Inflammatory macrophage treated with lipopolysaccharide for 4 hours (primary cell): Measurements from ENCODE around the gene HOXD13.

Experiments
- DNase-seq: peaks from one replicate; pipeline ENCODE4 v3.0.0-alpha.2; 2020

Gene HOXD13

DNA sequence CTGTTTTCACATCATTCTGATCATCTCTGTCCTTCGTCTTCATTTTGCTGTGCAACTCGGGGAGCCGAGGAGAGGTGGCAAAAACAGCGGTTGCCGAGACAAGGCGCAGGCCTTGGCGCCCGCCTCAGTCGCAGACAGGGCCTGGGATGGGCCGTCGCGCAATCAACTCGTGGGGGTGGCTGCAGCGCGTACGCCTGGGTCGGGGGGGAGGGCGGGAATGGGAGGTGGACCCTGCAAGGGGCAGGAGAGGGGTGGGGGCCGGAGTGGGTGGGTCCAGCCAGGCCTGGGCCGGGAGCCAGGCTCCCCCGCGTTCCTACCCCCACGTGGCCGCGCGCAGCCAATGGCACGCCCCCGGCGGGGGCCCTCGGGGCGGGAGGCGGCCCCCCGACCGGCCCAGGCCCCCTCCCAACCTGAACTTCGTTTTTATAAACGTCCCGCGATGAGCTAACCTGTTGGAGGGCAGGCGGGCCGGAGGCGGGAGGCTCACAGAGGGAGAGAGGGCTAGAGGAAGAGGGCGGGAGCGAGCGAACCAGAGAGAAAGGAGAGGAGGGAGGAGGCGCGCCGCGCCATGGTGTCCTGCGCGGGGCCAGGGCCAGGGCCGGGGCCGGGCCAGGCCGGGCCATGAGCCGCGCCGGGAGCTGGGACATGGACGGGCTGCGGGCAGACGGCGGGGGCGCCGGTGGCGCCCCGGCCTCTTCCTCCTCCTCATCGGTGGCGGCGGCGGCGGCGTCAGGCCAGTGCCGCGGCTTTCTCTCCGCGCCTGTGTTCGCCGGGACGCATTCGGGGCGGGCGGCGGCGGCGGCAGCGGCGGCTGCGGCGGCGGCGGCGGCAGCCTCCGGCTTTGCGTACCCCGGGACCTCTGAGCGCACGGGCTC is at the start of gene HOXD13:
Gene HOXD13 (plus strand): TSS at position 452 of the 875 bp plus-strand sequence. CDS start 170 bp downstream, at position 622.
- DNase-seq: no peak

DNA sequence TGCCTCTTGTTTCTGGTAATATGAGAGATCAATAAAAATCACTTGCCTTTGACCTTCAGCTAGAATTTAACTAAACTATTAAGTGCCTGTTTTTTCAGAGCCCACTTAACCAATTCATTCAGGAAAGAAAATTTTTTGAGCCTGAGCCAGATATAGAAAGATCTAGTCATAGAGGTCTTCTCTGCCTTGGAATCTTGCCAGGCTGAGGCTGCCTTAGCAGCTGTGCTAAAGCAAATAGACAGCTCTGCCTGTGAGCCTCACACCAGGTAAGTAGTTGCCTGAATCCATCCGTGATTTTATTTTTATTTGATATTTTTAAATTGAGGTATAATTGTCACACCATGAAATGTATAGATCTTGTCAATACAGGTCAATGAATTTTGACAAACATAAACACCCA is 36.1 kb upstream of the HOXD13 start:
- no peak for DNase-seq

DNA sequence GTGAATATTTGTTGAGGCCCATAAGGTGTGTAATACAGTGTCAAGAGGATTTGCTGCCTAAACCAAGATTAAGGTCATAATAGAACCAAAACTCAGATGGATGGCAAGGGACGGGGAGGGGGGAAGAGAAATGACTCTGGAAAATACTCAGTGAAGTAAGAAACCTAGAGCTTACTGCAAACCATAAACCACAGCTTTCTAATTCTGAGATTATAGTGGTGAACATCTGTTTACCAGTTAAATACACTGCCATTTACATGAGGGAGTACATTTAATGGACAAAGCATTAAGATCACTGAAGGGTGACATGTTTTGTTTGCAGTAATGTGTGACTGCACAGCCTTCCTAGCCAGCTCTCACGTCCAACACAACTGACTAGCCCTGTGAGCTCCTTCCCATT is 28.6 kb upstream of the HOXD13 start:
- no peak for DNase-seq

DNA sequence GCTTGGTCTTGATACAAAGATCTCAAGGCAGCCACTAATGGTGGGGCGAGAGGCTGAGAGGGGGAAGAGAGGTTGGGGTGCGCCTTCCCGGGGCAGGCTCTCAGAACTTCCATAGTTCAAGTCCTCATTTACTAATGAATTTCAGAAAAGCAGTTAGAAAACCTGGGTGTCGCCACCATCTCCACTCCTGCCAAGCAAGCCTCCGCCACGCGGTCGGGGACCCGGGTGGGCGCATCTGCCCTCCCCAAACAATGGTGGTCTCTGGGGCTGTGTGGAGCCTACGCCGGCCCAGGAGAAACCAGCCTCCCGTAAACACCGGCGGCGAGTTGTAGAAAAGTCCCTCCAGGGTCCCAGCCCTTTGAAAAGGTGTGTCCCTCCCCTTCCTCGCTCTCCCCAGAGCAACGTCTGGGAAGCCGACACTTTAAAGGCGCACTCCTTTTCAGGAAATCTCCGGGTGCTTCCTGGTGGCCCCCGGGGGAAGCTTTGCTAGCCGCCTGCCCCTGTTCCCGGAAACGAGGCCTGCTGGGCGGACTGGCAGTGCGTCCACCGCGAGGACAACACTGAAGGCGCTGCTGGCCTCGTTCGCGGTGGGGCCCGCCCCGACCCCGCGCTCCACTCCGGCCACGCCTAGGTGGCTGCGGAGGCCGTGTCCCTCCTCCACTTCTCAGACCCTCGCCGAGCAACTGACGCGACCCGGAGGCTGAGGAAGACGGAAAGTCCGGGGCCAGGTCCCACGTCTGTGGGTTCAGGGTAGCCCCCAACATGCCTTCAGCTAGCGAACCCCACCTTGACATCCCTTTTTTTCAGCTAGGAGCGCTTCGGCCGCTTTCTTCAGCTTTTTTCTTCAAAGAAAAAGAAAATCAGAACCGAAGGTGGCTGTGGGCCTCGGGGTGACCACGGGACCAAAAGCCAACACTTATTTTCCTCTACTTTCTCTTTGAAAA is 25.6 kb upstream of the HOXD13 start:
- no peak for DNase-seq

DNA sequence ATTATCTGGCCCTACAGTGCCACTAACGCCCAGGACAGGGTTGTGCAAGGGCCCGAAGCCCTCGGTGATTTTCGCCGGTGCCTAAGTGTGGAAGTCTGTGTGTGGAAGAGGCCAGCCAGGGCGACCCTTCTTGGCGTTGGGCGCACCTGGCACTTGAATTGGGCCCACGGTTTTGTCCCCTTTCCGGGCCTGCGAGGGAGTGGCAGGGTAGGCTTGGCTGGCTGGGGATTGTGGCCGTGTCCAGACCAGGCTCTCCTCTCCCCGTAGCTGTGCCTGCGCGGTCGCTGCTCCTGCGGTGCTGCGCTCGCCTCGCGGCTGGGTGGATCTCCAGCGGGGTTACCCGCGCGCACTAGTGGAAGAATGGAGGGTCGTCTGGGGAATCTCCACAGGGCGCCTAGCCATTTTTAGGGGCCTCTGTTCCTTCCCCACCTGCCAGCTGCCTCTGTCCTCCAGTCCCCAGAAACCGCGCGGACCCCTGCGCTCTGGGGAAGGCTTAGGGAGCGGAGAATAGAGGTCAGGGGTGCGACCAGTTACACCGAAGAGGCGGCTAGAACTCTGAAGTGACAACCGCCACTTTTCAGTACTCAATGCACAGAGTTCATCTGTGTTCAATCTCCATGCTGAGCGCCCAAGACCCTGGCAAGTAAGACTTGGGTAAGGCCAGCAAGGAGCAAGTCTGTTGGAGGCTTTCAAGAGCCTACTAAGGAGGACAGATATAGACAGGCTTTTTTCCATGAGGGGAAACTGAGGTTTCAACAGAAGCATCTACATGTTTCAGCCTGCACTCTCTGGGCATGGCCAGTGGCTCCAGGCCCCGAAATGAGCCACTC is 24.7 kb upstream of the HOXD13 start:
- DNase-seq: no peak

DNA sequence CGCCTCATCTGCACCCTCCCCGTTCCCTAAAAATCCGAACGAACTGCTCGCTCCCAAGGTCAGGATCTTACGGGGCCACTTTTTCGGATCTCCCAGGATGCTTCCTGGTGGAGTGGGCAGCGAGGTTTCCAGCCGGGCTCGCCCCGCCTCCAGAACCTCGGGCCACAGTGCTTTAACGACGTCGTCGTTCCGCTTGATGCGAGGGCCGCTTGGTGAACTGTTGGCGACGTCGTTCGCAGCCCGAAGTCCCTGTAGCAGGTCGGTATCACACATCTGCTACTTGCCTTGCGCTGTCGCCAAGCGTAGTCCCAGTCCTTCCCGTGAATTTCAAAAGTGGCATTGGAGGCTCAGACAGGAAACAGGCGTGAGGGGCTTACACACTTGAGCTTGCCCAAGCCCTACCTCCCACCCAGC is 24.1 kb upstream of the HOXD13 start:
- DNase-seq: no peak

DNA sequence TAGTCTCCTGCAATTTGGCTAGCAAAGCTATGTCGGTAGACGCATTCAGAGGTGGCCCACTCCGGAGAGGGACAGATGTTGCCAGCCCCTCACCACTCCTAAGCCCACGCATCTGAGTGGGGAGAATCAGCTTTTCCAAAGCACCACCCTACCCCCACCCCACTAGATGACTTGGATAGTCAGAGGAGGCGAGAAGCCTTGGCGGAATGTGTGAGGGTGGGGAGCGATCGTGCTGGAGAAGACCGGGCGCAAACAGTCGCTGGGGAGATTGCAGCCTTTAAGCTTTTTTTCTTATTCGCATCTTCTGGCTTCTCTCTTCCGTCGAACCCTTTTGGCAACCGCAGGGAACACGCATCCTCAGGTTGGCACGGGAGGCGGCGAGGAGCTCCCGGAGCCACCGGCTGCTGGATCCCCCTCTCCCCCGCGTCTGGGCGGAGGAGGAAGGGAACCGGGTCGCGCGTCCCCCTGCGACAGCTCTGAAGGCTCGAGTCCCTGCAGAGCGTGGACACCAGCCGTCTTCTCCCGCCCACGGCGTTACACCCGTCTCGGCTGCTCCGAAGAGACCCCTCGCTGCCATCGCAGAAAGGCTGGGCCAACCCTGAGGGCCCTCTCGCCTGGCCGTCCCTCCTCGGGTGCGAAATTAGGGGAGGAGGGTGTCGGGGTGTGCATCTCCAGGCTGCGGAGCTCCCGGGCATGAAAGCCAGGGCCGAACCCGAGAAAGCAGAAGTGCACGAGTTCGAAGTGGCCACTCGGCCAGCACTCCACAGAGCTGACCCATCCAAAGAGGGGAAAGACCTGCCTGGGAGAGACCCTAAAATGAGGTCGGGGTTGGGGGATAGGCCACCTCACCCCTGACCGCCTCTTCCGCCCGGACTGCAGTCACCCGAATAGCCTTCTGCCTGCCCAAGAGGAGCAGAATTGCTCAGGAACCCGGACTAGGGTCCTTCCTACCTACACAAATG is 20.9 kb upstream of the HOXD13 start:
- DNase-seq: no peak

DNA sequence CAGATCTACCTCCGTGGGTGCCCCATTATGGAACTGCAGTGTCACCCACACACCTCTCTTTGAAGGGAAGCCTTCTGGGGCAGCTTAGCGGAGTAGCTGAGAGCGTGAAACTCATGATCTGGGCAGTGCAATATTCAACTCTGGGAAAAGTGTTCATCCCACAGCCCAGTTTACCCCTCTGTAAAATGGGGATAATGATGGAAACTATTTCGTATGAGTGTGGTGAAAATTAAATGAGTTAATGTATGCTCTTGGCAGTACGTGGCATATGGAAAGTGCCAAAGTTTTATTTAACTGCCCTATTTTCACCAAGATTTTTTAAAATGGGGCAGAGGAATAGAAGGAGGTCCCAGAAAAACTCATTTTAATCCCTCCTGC is 20.2 kb upstream of the HOXD13 start:
- DNase-seq: no peak

DNA sequence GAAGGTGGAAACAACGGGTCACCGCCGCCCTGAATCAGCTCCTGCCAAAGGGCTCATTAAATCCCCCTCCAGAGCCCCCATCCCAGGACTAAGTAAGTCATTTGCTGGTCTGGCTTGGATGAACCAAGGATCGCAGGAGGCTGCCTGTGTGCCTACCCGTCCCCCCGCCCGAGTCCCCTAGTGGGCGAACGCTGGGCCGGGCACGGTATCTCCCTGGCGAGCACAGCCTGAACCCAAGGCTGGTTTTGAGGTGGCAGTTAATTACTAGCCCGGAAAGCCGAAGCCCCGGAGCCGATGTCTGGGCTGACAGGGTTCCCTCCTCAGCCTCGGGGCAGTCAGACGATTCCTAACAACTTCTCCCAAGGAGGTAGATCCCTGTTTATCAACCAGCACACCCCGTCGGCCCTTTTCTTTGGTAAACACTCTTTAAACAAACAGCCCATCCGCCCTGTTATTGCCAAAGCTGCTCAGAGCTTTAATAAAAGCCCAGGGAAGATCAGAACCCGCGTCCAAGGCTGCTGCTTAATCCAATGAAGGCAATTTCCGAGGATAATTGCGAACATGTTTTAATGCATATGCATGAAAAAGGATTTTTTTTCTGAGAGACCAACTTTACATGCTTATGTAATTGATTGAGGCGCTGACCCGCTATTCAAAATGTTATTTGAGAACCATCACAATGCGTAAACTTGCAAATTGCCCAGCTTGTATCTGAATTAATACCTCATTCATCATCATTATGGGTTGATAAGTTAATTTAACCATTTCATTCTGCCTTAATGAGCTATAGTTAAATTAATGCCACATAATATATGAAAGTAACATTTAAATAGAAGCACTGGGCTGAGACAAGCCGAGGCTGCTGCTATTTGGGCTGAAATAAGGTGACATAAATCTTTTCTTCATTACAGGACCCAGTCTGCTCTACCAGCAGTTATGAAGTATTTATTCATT is 19.3 kb upstream of the HOXD13 start:
- no peak for DNase-seq

DNA sequence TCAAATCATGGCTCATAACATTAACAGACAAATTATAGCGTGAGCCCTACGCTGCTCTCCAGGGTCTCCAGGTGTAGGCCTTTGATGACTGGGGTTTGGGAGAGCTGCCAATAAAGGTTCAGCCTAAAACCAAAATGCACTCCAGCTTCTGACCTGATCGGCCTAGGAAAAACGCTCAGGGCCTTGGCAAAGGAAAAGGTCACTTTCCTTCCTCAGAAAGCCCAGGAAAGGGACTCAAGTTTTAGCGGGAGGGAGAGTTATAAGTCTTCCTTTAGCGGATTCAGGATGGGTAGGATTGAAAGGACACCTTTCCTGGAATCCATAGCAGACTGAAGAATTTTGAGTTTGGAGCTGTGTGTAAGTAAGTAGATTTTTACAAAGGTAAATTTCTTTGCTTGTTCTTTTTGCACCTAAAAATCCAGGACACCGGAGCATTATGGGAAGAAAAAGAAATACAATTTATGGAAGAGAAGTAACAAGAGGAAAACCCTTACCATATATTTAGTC is 17.5 kb upstream of the HOXD13 start:
- no peak for DNase-seq

DNA sequence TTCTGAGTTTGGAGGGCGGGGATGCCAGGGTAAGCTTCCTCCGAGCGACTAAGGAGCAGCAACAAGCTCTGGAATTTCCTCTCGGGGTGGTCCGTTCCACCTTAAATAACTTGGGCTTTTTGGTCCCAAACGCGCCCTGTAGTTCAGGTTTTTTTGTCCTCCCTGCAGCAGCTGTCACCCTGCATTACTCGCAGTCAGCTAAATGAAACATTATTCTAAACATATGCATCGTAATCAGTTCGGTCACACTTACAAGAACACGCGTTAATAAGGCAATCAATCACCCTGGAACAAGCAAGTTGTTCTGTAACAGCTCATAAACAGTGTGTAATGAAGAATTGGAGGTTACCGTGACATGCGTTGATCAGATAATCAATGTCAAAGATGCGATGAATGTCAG is 17.0 kb upstream of the HOXD13 start:
- no peak for DNase-seq

DNA sequence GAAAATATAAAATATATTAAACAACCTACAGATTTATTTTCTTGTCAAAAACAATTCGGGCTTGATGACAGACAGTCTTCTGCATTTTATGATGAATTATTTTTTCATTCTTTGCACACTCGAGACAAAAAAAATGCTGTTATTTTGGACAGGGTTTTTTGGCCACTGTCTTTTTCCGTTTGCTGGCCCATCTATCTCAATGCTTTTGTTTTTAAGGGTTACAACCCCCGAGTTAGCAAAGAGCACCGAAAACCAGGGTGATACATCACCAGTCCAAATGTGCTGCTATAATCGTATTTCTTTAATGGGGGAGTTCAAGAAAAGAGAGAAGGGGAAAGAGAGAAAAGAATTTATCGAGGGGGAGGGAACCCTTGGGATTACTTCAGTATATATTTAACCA is 16.5 kb upstream of the HOXD13 start:
- DNase-seq: no peak

DNA sequence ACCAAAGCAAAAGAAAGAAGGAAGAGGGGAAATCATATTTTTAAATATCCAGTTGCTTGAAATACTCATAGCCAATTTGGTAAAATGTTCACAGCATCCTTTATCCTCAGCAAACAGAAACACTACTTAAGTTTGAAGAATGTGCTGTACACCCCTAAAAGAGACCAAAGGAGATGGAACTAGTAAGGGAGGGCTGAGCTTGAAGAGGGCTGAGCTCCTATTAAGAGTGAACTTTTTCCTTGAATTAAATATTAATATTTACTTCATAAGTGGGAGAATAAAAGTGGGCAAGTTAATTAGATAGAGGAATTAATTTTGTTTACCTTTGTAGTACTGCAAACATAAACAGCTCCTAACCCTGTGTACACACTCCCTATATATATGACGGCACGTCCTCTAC is 15.7 kb upstream of the HOXD13 start:
- DNase-seq: no peak

DNA sequence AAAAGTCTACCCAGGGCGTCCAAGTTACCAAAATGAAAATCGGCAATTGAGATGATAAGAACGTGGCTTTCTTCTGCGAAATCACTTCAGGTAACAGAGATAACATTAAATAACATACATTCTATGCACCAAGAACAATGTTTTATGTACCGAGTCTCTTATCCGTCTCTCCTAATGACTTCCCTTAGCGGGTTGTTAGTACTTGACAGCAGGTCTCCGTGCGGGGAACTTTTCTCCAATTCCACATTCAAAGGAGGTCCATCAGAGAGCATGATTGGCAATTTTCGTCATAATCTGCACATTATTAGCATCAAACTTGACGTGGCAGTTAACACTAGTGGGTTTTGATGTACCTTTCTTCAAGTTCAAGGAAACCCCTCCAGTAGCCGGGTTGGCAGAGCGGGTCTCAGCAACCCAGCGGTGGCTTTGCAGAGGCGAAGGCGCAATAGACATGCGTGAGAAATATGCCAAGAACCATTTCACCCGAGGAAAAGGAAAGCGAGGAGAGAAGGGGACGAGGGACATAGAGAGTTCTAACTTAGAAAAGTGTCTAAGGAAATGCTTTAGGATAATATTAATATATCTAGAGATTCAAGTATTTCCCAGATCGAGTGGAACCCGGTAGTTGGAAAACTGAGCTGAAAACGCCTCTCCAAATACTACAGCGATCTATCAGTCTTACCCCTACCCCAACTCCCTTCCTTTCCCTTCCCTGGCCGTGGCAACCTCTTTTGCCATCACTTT is 13.8 kb upstream of the HOXD13 start:
- no peak for DNase-seq

DNA sequence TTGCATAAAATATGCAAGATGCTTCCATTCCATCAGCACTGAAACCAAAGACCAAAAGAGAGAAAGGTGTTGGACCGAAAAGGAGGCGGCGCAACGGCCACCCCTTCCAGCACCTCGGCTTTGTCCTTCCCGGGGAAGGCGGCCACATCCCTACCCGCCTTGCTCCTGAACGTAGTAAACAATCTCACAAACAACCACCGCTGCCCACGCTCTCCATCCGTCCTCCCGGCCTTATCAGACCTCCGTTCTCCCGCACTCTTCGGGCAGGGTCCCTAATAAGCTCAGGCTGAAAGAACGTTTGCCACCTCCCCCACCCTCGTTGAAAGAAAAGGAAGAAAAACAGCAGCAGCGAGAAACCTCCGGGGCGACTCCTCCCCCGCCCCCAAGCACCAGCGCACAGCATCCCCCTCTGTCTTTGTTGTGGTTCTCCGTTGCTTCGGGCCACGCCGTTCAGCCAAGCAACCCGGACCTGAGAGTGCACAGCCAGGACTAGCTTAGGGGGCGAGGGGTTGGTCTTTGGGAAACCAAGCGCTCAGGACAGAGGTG is 13.2 kb upstream of the HOXD13 start:
- no peak for DNase-seq

DNA sequence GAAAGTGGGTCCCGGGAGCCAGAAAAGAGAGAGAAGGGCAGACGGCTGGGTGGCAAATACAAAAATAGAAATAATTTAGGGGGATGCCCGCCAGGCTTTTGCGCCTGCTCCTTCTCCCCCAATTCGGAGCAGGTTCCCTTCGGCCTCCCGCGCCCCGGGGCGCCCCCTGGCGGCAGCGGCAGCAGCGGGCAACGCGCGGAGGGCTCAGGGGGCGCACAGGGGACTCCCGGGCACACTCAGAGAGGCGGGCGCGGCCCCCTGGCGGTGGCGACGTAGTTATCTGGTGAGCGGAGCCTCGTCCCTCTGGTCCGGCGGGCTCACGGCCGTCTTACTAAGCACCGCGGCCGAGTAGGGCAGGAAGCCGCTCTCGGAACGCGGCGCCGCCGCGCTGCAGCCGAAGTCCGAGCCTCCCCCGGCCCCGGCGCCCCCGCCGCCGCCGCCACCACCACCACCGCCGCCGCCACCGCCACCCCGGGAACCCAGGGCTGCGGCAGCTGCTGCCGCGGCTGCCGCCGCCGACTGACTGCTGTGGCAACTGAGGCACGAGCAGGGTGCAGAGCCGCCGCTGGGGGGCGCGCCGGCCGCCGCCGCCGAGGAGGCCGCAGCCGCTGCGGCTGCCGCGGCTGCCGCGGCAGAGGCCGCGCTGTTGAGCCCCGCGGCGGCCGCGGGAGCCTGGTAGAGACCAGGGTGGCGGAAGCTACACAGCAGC is 12.5 kb upstream of the HOXD13 start:
- no peak for DNase-seq

DNA sequence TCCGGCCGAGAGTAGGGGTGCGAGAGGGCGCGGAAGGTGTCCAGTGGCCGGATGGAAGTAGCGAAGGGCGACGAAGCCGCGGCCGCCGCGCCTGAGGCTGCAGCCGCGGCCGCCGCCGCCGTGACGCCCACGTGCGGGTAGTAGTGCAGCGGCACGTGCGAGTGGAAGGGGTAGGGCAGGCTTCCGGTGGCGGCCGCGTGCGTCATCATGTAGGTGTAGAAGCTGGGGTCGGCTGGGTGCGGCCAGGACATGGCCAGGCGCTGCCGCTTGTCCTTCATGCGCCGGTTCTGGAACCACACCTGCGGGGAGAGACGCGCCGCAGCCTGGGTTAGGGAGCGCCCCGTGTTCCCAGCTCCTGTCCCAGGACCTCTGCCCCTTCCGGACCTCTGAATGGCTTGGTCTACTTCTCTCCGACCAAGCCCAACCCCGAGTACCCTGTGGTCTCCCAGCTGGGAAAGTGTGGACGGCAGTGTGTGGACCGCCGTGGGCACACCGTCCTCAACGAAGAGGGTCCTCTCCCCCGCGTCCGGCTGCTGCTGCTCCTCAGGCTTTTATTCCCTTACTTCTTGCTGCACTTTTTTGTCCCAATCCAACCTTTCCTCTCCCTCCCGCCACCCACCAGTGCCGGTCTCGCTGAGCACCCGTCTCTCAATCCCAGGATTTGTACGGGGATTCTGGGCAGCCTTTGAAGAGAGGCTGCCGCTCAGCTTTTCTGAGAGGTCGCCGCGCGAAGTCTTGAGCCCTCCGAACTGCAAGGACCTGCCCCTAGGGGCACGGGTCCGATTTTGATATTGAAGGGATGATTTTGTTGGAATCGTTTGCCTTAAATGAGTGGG is 11.8 kb upstream of the HOXD13 start:
- no peak for DNase-seq
